GM19452 (cell line): ENCODE data around the gene TXNRD2.
"Not testable (repeated sequence)": the region's sequence is repeated elsewhere in the genome, so short reads cannot be mapped to it uniquely, and the experiment has no call there.

ENCODE experiments used
- ATAC-seq: cut with Tn5 transposase; IDR thresholded peaks from one replicate; pipeline ENCODE4 v1.9.1; 2021; ENCODE audit not compliant: unreplicated experiment

TXNRD2 gene

GRCh38 chr22:19890502-19891316 lies 50.9 kb downstream of the TXNRD2 start:
- no peak for ATAC-seq

GRCh38 chr22:19889951-19890350 lies 51.7 kb downstream of the TXNRD2 start:
- ATAC-seq, result no peak

- no peak for ATAC-seq
Measured at GRCh38 chr22:19888131-19888746, 53.4 kb downstream of the TXNRD2 start.

- no peak for ATAC-seq
Measured at GRCh38 chr22:19887256-19887985, 54.2 kb downstream of the TXNRD2 start.

GRCh38 chr22:19886605-19887255 lies 54.9 kb downstream of the TXNRD2 start:
- no peak for ATAC-seq

- no peak for ATAC-seq
Measured at GRCh38 chr22:19885841-19886592, 55.6 kb downstream of the TXNRD2 start.

GRCh38 chr22:19884954-19885751 lies 56.5 kb downstream of the TXNRD2 start:
- ATAC-seq, result no peak

GRCh38 chr22:19884161-19884953 lies 57.3 kb downstream of the TXNRD2 start:
- ATAC-seq, result no peak

- ATAC-seq, result not testable (repeated sequence)
Measured at GRCh38 chr22:19883446-19883845, 58.2 kb downstream of the TXNRD2 start.

- no peak for ATAC-seq
Measured at GRCh38 chr22:19882446-19883381, 58.9 kb downstream of the TXNRD2 start.

- no peak for ATAC-seq
Measured at GRCh38 chr22:19880786-19881569, 60.6 kb downstream of the TXNRD2 start.

GRCh38 chr22:19879992-19880785 lies 61.4 kb downstream of the TXNRD2 start:
- no peak for ATAC-seq

- ATAC-seq, result no peak
Measured at GRCh38 chr22:19879643-19879991, 62.0 kb downstream of the TXNRD2 start.

- ATAC-seq, result no peak
Measured at GRCh38 chr22:19879246-19879570, 62.4 kb downstream of the TXNRD2 start.

- ATAC-seq, result no peak
Measured at GRCh38 chr22:19878461-19879245, 63.0 kb downstream of the TXNRD2 start.
